Loucy (cell line): ENCODE results near the gene DHX32.
"Not testable (repeated sequence)": the region's sequence is repeated elsewhere in the genome, so short reads cannot be mapped to it uniquely, and the experiment has no call there.

ENCODE experiments used
- EZH2phosphoT487 ChIP-seq: fragments of 200-600 bp; IDR thresholded peaks from 2 replicates; pipeline ENCODE4 v1.6.1; 2018; ENCODE audit warnings: antibody characterized with exemption, mild to moderate bottlenecking, moderate library complexity, borderline replicate concordance
- TF ChIP-seq, protein P1 (sequence below): fragments of 200-600 bp; sonication (generic); conservative IDR thresholded peaks from 2 replicates; pipeline ENCODE4 v1.5.1; 2014; ENCODE audit warnings: mild to moderate bottlenecking, antibody characterized with exemption, low read length

DNA sequence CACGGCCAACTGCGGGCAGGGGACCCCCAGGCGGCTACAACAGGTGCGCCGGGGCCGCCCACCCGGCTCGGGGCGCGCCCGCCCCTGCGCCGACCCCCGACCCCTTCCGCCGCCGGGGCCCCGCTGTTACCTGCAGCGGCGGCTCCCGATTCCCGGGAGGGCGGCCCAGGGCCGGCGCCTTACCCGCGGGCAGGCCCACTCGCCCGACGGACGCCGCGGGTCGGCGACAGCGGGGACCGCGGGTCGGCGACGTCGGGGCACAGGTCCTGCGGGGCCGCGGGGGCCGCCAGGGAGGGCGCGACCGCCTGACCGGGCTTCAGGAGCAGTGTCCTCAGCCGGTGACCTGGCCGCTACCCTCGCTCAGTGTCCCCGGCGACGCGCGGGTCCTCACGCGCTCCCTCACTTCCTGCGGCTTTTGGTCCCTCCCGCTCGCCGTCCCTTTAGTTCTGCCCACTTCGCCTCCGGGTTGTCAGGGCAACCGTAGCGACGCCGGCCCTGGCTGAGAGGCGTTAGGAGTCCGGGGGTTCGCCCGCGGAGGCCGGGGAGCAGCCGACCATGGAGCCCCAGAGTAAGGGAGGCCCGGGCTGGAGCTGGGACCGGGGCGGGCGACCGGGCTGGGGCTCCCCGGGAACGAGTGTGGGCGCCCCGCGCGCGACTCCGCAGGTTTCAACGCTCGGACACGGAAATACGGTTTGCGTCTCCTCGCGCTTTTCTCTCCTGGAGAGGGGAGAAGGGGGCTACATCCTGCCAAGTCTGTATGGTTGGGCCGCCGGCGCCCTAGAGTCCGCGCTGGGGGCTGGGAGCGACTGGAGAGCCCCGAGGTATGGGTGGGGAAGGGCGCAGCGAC lies 15.2 kb upstream of the DHX32 start, which contains the start of gene FANK1:
- TF ChIP-seq, protein P1, sequence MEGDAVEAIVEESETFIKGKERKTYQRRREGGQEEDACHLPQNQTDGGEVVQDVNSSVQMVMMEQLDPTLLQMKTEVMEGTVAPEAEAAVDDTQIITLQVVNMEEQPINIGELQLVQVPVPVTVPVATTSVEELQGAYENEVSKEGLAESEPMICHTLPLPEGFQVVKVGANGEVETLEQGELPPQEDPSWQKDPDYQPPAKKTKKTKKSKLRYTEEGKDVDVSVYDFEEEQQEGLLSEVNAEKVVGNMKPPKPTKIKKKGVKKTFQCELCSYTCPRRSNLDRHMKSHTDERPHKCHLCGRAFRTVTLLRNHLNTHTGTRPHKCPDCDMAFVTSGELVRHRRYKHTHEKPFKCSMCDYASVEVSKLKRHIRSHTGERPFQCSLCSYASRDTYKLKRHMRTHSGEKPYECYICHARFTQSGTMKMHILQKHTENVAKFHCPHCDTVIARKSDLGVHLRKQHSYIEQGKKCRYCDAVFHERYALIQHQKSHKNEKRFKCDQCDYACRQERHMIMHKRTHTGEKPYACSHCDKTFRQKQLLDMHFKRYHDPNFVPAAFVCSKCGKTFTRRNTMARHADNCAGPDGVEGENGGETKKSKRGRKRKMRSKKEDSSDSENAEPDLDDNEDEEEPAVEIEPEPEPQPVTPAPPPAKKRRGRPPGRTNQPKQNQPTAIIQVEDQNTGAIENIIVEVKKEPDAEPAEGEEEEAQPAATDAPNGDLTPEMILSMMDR = not testable (repeated sequence)
- TF ChIP-seq EZH2phosphoT487 = not testable (repeated sequence)
